GM19099 (cell line): Measurements from ENCODE around the gene ITGB7.

Experiments
- POLR2A ChIP-seq: IDR thresholded peaks from 3 replicates; pipeline ENCODE4 v1.6.1; 2011; ENCODE audit warnings: low read depth; ENCODE audit not compliant: insufficient read length; ENCODE audit errors: extremely low read depth

ITGB7 gene

GRCh38 chr12:53222806-53223261, 15.8 kb upstream of the ITGB7 start:
- TF ChIP-seq POLR2A, result no peak

GRCh38 chr12:53222170-53222721, 15.2 kb upstream of the ITGB7 start:
- no peak for TF ChIP-seq POLR2A

- peak; percentile 51 for TF ChIP-seq POLR2A
Measured at GRCh38 chr12:53221203-53222080, 14.4 kb upstream of the ITGB7 start.

GRCh38 chr12:53220694-53221202, 13.7 kb upstream of the ITGB7 start:
- TF ChIP-seq POLR2A, result no peak

GRCh38 chr12:53219956-53220693, 13.1 kb upstream of the ITGB7 start:
- no peak for TF ChIP-seq POLR2A

- no peak for TF ChIP-seq POLR2A
Measured at GRCh38 chr12:53219292-53219955, 12.4 kb upstream of the ITGB7 start.

- no peak for TF ChIP-seq POLR2A
Measured at GRCh38 chr12:53218551-53219291, 11.7 kb upstream of the ITGB7 start.

- TF ChIP-seq POLR2A, result no peak
Measured at GRCh38 chr12:53217931-53218307, 10.9 kb upstream of the ITGB7 start.

GRCh38 chr12:53217051-53217930, 10.2 kb upstream of the ITGB7 start:
- no peak for TF ChIP-seq POLR2A

GRCh38 chr12:53215497-53215896, 8.4 kb upstream of the ITGB7 start:
- TF ChIP-seq POLR2A, result no peak

GRCh38 chr12:53214687-53215455, 7.8 kb upstream of the ITGB7 start:
- no peak for TF ChIP-seq POLR2A

- TF ChIP-seq POLR2A, result no peak
Measured at GRCh38 chr12:53214221-53214620, 7.2 kb upstream of the ITGB7 start.

GRCh38 chr12:53213348-53213747, 6.3 kb upstream of the ITGB7 start:
- no peak for TF ChIP-seq POLR2A
